ENCODE measurements around the gene SLC26A5.

GRCh38 chr7:103446049-103446520 lies at the start of gene SLC26A5:
- TF ChIP-seq POLR2AphosphoS5 (IDR thresholded peaks at IDR 0.05; ENCODE audit: insufficient read depth in 1 of 2, low read depth in 1 of 2) (no peak), CTCF (IDR thresholded peaks at IDR 0.05) (no peak)

Measured in vagina (tissue), 2 donors.